ENCODE results near the gene CITED4. TPM values are rescaled to one million over a fixed set of nuclear protein-coding genes. Genes with fewer than 3 reads are reported as not detected.

Gene CITED4
- total and polyA plus RNA-seq, 9 of the 15 experiments (the other 6 are each of a cell fraction or from before 2014, with no cell fraction given), result 0.11 to 1.2 (median 0.17) TPM; not detected in 2

- TF ChIP-seq ELK3 (CRISPR knock-in tag; IDR thresholded peaks at IDR 0.05) (no peak), ZFP30 (CRISPR knock-in tag; IDR thresholded peaks at IDR 0.05; ENCODE audit: borderline replicate concordance) (no peak), PRPF4 (IDR thresholded peaks at IDR 0.05; ENCODE audit: insufficient read depth, low read depth, low read length, poor library complexity, severe bottlenecking) (no peak), SP1 (CRISPR knock-in tag; IDR thresholded peaks at IDR 0.05) (peak; percentile 81), GMEB1 (CRISPR knock-in tag; IDR thresholded peaks at IDR 0.05) (peak; percentile 14; the same call in 1 of the 2 replicates), SAP30 (IDR thresholded peaks at IDR 0.05; ENCODE audit: borderline replicate concordance, insufficient read depth, low read depth, low read length, poor library complexity, severe bottlenecking) (no peak), ZNF551 (CRISPR knock-in tag; IDR thresholded peaks at IDR 0.05) (no peak), AFF4 (CRISPR knock-in tag; IDR thresholded peaks at IDR 0.05) (peak; percentile 72; the same call in 1 of the 2 replicates), ZNF79 (CRISPR knock-in tag; IDR thresholded peaks at IDR 0.05; ENCODE audit: low read depth) (no peak), SP2 (IDR thresholded peaks at IDR 0.05; ENCODE audit: extremely low read depth, low read depth, low read length, poor library complexity, severe bottlenecking) (no peak), RBM14 (IDR thresholded peaks at IDR 0.05; ENCODE audit: borderline replicate concordance, insufficient read depth, low read depth, low read length) (no peak), PRDM10 (IDR thresholded peaks at IDR 0.05; ENCODE audit: partially characterized antibody) (peak; percentile 88), HDAC8 (tag; IDR thresholded peaks at IDR 0.05) (peak; percentile 26; the same call in 1 of the 2 replicates), BDP1 (IDR thresholded peaks at IDR 0.05; ENCODE audit: insufficient read depth, insufficient read length) (no peak), SIRT6 (IDR thresholded peaks at IDR 0.05; ENCODE audit: low read depth, low read length) (no peak)
Measured at GRCh38 chr1:40820911-40821693, 41.1 kb downstream of the CITED4 start (continued).

All from K562 (cell line).